GM06990 (cell line): ENCODE results near the gene KIAA1217.

Experiments used
- DNase-seq: peaks from one replicate; pipeline ENCODE4 v3.0.0-alpha.2; 2011; ENCODE audit not compliant: insufficient read length; ENCODE audit errors: extremely low read depth
- H3K27me3 ChIP-seq: replicated peaks from 2 replicates; pipeline ENCODE4 v1.6.0; 2011; ENCODE audit warnings: low read length; ENCODE audit not compliant: control insufficient read depth, insufficient read depth
- H3K36me3 ChIP-seq: 2 replicates; pipeline ENCODE4 v1.5.1; 2011; ENCODE audit warnings: low read length; ENCODE audit not compliant: control insufficient read depth, insufficient read depth
- H3K4me3 ChIP-seq: replicated peaks from 2 replicates; pipeline ENCODE4 v1.5.1; 2011; ENCODE audit warnings: low read depth, mild to moderate bottlenecking, control low read depth, low read length
- TF ChIP-seq, protein P1 (sequence below): IDR thresholded peaks from 2 replicates; pipeline ENCODE4 v1.5.1; 2011; ENCODE audit warnings: low read length, control low read depth, mild to moderate bottlenecking, inconsistent platforms; ENCODE audit not compliant: insufficient read depth, poor library complexity, severe bottlenecking

KIAA1217 gene

DNA sequence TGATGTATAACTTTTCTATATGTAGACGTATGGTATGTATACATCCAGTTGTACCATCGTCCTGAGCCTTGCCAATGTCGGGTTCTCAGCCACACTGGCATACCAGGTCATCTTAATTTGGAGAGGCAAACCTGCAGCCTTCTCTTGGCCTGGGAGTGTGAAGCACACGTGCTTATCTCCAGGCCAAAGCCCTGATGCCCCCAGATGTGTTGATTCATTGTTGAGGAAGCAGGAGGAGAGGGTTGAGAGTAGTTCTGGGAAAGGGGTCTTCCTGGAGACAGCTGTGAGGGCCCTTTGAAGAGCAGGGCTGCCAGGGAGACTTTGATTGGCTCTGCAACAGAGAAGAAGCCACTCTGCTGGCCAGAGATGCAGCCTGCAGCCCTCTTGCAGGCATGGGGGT, 359.1 kb downstream of the KIAA1217 start:
- H3K27me3 ChIP-seq: no peaks in the 10 kb centered on the region
- H3K4me3 ChIP-seq: no peak overlapping the region
- H3K36me3 ChIP-seq: no peaks in the 10 kb centered on the region
- no peak for DNase-seq
- TF ChIP-seq, protein P1, sequence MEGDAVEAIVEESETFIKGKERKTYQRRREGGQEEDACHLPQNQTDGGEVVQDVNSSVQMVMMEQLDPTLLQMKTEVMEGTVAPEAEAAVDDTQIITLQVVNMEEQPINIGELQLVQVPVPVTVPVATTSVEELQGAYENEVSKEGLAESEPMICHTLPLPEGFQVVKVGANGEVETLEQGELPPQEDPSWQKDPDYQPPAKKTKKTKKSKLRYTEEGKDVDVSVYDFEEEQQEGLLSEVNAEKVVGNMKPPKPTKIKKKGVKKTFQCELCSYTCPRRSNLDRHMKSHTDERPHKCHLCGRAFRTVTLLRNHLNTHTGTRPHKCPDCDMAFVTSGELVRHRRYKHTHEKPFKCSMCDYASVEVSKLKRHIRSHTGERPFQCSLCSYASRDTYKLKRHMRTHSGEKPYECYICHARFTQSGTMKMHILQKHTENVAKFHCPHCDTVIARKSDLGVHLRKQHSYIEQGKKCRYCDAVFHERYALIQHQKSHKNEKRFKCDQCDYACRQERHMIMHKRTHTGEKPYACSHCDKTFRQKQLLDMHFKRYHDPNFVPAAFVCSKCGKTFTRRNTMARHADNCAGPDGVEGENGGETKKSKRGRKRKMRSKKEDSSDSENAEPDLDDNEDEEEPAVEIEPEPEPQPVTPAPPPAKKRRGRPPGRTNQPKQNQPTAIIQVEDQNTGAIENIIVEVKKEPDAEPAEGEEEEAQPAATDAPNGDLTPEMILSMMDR: no peak

DNA sequence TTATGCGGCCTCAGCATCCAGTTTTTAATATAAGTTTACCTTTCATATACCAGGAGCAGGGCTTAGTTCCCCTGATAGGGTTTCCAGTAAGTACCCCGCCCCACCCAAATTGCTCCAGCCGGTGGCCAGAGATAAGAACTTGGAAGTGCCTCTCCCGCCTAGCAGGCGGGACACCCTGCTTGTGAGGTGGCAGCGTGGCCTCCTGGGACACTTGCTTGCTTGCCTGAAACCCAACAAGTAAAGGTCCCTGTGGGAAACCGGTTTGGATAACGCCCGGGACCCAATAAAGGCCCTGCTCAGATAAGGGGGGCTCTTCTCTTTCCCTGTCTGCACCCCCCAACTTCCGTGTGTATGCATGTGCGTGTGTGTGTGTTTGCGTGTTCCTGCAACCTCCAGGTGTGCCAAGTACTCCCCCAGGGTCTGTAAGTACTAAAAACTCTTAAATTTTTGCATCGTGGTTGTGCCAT, 360.4 kb downstream of the KIAA1217 start:
- Histone ChIP-seq H3K27me3 (no peaks in the 10 kb centered on the region), H3K36me3 (no peaks in the 10 kb centered on the region), H3K4me3 (no peak overlapping the region)
- TF ChIP-seq, protein P1: no peak
- no peak for DNase-seq

DNA sequence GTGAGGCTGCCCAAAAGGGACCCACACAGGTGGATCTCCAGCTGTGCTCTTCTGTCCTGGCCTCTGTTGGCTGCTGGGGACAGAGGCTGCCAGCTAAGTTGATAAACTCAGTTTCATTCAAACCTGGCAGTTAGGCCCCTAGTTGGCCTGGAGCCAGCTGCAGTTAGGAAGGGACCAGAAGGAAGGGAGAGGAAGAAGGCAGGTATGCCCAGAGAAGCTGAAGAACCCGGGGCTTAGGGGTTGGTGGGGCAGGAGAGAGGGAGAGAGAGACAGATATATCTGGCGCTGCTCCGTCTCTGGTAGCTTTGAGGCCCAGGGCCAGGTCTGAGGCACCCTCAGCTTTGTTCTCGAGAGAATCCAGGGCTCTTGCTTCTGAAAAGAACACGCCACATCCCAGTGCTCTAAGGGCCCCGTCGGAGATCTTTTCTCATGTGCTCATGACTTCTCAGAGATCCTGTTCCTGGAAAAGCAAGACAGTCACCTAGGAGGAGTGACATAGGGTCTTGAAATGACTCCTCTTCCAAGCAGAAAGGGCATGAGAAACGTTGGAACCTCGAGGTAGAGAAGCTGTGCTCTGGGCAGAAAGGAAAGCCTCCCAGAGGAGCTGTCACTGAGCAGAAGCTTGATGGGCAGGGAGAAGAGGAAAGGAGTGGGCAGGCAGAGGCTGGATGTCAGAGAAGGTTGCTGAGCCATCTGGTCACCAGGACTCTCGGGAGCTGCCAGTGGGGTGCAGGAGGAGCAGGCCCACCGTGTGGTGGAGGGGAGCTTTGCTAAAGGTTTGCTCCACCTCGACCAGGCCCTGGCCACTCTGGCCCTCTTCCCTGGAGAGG, 361.1 kb downstream of the KIAA1217 start:
- Histone ChIP-seq H3K36me3 (no peaks in the 10 kb centered on the region), H3K4me3 (no peak overlapping the region), H3K27me3 (no peaks in the 10 kb centered on the region)
- TF ChIP-seq, protein P1: no peak
- no peak for DNase-seq

DNA sequence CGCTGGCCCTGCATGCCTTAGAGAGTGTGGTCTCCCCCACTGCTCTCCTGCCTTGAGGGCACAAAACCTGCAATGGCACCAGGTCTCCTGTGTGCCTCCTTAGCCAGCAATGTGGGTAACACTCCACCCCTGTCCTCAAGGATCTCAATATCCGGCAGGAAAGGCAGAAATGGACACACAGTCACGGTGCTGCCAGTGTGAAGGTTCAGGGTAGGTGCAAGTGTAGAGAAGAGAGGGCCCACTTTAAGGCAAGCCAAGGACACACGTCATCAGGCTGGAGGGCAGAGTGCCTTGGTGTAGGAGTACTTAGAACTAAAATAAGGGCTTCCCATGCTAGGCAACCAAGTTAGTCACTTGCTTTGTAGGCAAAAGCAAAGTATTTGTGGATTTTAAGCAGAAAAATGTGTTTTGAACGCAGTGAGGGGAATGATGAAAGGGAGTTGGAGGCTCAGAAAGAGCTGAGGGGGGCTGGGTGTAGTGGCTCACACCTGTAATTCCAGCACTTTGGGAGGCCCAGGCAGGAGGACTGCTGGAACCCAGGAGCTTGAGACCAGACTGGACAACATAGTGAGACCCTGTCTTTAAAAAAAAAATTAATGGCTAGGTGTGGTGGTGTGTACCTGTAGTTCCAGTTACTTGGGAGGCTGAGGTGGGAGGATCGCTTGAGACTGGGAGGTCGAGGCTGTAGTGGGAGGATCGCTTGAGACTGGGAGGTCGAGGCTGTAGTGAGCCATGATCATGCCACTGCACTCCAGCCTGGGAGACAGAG, 361.9 kb downstream of the KIAA1217 start:
- no peak overlapping the region for H3K4me3 ChIP-seq
- no peaks in the 10 kb centered on the region for H3K36me3 ChIP-seq
- no peaks in the 10 kb centered on the region for H3K27me3 ChIP-seq
- DNase-seq: no peak
- TF ChIP-seq, protein P1: no peak

DNA sequence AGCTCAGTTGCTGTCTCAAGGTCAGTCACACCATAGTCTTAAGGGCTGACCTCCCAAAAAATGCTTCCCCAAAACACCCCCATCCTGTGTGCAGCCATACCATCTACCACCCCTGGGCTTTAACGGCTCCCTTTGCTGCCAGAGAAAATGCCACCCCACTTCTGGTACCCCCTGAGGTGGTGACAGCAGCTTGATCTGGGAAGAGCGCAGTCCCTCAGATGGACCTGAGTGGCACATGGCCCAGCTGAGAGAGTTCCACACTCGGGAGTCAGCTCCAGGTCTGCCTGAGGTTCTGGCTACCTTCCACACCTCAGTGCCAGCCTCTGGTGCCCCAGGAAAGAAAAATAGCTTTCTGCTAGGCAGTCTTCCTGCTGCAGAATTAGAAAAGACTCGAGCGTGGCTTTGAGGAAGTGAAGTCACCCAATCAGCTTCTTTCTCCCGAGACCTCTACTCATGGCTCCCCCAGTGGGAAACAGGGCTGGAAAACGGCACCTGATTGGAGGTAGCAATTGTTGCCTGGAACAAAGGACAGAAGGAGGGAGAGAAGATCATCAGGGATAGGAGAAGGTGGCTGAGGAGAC, 363.0 kb downstream of the KIAA1217 start:
- no peak for DNase-seq
- no peaks in the 10 kb centered on the region for H3K36me3 ChIP-seq

More for the DNA sequence above, 363.0 kb downstream of the KIAA1217 start:
- TF ChIP-seq, protein P1: no peak
- Histone ChIP-seq H3K4me3 (no peak overlapping the region), H3K27me3 (no peaks in the 10 kb centered on the region)
